Ecto neural progenitor cell (in vitro differentiated cells): ENCODE data around the gene FOXP1.

Experiments used
- DNase-seq: peaks from one replicate; pipeline ENCODE4 v3.0.0-alpha.2; 2018; ENCODE audit warnings: low spot score

Gene FOXP1

DNA sequence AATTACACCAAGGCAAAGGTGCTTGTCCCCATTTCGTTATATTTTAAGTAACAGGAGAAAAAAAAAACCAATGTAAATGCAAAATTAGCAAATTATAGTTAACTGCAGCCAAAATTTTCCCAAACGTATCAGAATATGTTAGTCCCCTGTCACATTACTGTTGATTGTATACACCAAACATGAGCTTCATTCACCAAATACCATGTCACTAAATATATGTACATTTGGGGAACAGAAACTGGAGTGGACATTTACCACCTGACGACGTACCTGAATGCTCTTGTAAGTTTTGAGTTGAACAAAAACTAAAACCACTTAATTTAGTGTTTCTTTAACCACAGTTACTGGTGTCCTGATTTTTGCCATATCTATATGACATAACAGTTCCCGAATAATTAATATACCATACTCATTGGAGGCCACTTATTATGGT lies 3.3 kb upstream of the FOXP1 start:
- no peak for DNase-seq

DNA sequence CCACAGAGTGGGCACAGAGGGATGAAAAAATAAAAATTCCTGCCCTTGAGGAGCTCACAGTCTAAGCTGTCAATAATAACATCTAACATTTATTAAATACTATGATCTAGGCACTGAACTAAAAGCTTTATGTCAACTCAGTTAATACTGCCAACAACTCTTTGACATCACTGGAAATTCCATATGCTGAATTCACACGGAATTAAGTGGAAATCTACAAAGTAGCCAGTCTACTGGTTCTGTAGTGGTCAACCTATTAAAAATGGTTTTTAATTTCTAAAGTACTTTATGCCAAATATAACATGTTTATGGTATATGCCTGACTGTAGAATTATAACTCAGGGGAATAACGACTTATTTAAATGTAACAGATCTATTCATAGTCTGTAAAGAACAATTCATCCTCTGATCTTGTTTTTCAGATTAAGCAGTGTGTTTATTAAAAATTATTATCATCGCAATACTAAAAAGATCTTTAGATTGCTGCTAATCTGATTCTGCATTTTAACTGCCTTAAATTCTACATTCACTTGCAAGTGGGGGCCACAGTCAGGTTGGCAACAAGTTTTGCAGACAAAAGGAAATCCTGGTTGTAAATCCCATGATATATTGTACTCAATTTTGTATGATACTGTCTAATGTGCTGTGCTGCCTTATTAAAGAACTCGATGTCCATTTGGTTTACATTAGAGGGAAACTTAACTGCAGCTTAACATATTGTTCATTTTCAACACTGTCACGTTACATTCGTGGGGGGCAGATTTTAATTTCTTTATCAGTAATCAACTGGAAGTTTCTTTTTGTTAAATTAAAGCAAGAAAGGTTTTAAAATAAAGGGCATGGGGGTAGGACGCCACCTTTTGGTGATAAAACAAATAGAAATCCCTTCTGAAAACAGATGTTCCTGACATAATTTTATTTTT lies 2.6 kb upstream of the FOXP1 start:
- no peak for DNase-seq

DNA sequence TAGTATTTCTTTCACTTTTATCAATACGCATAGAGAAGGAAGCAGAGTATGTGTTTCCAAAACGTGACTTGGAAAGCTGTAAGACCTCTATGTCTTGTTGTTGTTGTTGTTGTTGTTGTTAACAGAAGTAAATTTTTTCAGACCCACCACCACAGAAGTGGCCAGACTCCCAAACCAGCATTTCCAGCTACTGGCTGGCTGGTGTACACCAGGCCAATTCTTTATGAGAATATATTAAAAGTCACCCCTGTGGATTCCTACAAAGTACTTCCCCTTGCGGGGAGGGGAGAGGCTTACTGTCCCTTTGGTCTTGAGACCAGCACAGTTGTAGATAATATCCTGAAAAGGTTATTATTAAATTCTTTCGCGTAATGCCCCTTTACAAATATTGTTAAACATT lies 1.6 kb upstream of the FOXP1 start:
- DNase-seq: no peak

DNA sequence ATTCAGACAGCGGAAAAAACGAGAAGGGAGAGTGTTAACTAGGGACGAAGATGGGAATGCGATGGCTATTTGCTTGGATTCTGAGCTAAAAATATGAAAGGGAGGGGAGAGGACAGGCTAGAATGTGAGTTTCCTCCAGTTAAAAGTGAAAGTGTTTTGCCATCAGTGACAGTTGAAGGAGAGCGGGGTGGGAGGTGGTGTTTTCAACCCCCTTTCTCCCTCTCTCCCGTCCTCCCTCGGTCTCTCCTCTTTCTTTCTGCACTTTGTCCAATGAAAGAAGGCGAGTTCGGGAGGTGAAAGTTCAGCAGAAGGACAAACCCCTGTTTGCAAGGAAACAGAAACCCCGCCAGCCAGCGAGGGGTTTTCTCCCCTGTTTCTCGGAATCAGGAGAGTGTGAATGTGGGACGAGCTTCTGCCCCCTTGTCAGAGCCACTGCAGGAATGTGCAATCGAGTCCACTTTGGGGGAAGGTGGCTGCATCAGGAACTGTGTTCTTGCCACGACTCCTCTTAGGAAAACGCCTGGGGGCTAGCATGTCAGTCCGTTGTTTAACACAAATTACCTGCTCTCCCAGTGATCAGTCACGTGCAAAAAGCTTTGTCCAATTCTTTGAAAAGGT lies 975 bp upstream of the FOXP1 start:
- peak; percentile 70 for DNase-seq

DNA sequence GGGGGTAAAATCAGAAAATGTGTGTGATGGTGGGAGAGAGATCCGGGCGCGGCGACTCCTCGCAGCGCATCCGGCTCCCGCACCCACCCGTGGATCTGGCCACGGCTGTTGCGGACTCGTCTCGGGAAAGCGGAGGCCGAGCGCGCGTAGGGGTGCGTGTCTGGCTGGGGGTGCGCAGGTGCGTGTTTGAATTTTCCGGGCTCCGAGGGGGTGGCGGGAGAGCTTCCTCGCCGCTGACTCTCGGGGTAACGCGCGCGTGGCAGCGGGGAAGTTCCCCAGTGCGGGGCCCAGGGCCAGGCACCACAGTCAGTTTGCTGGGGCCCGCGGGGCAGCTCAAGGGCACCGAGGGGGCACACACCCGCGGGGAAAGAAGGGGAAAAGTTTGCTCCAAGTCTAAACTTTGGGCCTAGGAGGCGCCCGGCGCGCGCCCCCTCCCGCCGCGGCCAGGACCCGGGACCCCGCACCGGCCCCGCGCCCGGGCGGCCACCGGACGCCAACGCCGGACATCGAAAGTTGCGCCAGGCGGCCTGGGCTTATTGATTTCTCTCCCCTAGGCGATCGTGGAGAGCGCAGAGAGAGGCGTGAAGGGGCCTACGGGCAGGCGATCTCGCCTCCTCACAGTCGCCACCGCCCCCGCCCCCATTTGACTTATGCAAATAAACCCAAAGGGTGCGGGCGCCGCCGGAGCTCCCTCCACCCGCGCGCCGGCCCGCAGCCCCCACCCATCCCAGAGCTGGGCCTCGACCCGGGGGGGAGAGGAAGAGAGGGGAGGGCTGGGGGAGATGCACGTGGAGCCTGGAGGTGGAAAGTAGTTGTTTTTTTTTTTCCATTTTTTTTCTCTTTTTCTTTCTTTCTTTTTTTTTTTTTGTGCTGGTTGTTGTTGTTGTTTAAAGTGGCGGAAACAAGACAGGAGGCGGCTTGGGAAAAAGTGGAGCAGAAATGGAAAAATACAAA lies 639 bp downstream of the FOXP1 start:
- DNase-seq: peak; percentile 85

DNA sequence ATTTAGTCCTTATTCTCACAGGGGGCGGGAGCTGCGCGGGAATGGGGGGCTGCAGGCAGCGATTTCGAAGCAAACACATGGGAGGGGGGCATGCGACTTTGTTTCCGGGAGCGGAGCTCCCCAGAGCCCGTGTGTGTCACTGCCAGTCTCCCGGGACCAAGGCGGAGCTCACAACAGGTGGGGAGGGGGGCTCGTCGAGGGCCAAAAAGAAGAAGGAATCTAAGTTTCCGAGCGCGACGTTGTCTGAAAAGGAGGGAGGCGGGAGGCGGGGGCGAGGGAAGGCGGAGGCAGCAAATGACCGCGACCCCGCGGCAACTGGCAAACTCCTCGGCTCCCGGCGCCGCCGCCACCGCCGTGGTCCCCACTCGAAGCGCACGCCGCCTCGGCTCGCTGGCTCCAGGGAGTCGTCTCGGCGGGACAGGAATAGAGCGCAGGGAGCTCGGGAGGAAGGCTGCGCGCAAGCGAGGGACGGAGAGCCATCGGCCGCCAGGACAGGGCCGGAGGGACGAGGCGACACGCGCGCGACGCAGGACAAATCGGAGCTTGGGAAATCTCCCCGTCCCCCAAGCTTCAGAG lies 1.4 kb downstream of the FOXP1 start:
- DNase-seq: peak; percentile 79

DNA sequence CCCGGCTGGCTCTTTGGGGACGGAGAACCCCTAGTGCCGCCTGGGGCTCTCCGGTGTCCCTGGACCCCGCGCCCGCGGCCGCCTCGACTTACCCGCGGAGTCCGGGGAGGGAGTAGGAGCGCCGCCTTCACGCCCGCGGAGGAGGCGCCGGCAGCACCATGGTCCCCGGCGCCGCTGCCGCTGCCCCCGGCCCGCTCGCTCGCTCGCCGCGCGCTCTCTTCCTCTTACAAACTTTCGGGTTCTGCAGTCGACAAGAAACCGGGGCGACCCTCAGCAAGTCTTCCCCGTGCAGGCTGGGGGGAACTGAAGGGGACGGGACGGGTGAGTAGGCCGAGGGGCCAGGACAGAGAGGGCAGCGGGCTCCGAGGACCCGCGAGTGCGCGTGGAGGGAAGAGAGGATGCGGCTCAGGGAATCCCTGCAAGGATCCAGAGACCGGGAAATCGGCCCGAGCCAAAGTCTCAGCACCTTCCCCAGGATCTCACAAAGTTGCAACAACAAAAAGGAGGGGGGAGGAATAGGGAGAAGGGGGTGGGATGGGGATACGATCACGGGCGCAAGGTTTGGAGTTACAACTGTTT lies 2.0 kb downstream of the FOXP1 start:
- DNase-seq: peak; percentile 67

DNA sequence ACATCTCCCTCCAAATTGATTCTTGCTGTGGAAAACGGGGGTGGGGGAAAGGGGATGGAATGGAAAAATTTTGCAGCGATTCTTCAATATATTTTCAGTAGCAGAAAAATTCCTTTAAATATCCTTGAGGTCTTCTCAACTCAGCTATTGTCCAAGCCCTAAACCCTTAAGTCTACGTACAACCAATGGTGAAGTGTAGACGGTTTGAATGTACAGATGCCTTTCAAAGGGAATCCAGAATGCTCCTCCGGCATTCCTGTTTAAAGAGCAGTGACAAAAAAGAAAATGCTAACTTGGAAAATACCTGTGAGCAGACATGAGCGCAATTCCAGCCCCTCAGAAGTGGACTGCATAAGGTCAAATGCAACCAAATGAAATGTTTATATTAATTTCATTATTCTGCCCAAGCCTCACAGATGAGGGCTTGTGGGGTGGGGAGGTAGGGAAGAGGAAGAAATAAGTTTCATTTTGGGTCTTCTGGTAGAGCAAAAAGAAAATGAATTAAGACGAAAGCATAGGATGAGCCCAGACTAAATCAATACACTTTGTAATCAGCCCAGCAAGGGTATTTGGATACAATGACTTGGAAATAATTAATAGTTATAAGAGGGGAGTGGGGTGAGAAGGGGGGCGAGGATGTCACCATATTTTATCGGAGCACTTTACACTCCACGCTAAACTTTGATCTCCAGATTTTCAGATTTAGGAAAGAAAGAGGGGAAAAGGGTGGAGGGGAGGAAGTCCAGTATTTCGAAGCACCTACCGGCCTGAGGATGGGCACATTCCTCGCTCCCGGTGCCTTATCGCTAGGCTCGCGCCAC lies 2.7 kb downstream of the FOXP1 start:
- no peak for DNase-seq

DNA sequence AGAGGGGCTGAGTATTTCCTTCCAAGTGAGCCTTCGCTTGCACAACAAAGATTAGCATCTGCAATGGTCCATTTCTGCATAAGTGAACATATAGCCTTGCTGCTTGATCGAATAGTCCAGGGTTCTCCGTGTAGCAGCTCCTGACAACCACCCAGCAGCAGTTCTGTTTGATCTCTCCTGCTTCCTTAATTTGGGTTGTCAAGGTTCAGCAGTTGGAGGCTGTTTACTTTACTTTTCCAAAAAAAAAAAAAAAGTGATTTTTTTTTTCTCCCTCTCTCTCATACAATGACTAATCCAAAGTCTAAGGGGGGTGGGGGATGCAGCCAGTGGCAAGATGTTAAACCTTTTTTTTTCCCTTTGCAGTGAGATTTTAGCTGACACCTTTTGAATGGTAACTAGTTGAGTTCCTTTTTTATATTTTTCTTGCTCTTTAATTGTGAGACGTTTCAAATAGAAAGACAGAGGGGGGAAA lies 3.6 kb downstream of the FOXP1 start:
- no peak for DNase-seq

DNA sequence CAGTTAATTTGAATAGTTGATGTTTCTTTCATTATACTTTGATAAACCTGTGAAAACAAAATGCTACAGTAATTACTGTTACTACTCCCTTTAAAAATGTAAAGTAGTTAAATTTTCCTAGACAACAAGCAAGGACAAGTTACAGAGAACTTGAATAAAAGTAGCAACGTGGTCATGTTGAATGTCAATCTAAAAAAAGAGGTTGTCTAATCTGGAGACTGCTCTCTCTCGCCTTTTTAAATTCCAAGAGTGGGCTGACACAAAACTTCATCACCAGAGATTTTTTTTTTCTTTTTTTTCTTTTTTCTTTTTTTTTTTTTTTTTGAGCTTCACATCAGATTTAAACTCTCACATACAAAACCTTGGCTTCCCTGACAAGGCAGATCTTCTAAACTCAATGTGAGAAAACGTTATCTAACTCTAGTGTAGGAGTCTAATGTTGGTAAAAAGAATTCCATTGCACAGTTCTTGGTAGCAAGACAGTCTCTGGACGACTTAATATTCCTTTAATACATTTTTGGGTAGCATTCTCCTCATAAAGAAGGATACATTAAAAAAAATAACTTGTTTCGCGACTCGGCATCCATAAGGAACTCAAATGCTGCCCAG lies 4.1 kb downstream of the FOXP1 start:
- DNase-seq: no peak

DNA sequence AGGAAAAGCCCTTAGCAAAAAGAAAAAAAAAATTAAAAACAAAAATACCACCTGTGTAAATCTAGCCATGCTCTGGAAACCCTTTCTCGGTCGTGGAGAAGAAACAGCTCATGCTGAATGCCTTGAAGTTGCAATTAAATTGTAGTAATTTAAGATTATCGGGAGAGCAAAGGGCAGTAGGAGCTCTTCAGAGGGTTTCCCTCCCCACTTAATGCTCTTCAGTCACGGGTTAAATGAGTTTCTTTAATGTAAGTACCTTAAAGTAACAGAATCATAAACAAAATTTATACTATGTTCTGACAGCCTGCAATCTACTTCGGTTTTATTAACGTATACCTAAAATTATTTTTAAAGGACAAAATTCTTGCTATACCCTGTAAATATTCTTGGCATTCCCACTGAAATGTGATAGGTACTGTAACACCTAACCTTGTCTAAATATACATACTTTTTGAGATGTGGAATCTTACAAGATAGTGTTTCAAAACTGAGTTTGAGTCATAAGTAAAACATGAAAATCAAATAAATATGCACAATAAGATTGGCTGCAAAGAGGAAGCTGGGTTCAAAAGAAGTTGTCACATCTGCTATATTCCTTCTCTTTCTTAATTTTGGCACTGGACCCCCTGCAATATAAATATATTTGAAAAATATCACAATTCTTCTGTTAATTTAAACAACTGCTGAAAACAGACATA lies 5.3 kb downstream of the FOXP1 start:
- no peak for DNase-seq

DNA sequence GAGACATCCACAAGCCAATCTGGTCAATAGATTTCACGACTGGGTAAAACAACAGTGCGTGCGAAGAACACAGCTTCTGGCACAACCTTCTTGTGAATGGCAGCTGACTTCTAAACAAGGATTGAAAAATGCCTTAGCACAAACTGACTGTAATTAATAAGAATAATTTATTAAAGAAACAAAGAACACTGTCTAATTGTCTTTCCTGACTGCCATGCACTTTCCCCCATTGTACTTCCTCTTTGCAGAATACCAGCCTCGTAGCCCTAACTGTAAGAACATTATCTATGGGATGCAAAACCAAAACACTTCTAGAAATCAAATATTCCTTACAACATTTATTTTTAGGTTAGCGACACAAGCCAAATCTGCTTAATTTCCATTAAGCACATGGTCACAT lies 6.5 kb downstream of the FOXP1 start:
- no peak for DNase-seq

DNA sequence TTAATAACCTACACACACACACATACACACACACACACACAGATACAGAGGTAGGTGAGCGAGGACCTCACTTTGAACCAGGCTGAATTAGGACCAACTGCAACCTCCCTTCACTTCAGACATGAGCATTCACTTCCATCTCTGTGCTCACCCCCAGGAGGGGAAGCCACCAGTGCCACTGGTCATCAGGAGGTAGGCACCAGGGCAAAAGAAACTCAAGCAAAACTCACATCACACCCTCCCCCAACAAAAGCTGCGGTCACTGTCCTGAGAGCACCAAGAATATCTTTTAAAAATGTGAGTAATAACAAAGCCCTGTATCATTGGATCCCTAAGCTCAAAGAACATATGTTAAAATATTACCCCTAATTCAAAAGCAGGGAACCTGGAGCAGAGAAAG lies 8.1 kb downstream of the FOXP1 start:
- no peak for DNase-seq

DNA sequence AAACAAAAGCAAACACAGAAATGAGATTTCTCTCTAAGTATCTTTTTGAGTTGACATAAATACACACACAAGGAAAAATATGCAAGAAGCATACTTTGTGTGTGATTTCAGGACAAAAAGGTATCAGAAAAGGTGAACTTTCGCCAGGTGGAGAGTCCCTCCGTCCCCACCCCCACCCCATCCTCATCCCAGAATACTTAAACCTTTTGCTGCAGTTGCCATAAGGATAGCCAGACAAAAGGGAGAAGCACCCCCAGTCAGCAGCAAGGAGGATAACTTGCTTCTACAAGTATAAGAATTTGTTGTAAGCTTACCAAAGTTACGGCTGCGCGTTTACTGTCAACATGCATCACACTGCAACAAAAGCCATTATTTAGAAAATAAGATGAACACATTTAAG lies 10.3 kb downstream of the FOXP1 start:
- DNase-seq: no peak

DNA sequence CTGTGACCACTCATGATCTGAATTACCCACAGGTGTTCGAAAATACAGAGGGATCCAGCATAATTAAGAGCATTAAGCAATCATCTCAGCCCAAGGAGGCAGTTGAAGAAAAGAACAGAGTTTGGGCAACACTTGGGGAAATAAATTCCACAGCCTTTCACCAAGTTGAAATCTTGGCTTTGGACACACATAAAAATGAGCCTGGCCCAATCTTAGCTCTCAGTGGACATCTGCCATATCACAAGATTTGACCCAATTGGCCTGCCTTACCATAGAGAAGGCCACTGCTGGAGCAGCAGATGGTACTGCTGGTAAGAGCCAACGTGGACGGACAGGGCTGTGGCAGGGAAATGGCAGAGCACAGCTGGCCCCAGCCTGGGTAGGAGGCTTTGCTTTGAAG lies 13.0 kb downstream of the FOXP1 start:
- no peak for DNase-seq

DNA sequence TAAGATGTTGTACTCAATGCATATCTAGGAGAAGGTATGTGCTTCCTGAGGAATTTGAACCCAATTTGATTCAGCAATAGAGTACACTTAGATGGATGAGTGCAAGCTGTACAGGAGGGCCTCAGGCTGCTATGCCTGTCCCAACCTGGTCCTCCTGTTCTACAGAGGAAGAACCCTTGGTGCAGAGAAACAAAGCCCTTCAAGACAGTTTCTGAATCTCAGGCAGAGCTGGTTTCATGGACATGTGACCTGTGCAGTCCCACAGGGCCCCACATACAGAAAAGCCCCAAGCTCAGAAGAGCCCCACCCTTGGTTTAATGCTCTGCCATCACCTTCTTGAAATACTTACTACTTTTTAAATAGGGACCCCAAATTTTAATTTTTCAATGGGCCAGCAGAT lies 15.3 kb downstream of the FOXP1 start:
- no peak for DNase-seq

DNA sequence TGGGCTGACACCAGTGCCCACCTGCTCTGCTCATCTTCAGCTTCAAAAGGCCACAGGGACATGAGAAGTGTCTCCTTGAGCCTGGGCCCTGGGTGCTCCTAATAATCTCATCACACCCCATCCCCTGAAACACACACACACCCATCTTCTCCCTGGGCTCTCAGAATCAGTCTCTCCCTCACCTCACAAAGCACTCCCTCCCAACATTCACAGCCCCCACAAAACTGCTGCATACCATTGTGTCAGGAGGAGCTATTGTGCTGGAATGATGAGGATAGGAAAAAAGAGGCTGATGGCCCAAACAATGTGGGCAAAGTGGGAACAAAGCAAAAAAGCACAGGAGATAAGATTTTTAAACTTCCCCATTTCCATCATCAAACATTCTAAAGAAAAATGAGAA lies 16.8 kb downstream of the FOXP1 start:
- no peak for DNase-seq

DNA sequence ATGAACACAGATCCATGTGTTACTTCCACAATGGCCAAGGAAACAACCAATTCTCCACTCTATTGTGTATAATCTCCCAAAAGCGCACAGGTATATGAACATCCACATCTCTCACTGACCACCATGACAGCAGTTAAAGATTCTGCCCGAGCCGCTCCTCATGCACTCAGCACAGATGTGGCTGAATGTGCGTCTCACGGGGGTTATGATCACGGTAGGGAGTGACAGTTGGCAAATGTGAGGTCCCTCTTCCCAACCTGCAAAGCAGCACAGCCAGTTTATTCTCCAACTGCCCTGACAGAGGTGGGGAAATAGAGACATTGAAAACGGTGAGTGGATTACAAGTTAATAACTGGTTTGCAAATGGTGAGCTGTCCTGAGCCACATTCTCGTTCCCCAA lies 17.6 kb downstream of the FOXP1 start:
- no peak for DNase-seq

DNA sequence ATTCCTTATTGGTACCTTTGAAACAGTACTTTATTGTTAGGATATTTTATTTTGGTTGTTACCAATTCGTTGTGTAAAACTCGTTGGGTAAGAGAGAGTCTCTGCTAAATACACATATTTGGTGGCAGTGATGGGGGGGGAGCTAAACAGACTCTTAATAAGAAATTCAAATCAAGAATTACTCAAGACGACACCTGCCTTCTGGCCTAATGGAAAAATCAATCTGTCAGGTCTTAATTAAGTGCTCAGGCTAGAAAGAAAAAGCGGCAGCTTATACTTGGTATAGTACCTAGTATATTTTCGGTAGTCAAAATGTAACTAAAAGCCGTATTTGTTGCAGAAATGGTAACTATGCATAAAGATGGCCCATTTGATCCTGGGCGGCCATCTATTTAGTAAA lies 18.2 kb downstream of the FOXP1 start:
- DNase-seq: no peak

DNA sequence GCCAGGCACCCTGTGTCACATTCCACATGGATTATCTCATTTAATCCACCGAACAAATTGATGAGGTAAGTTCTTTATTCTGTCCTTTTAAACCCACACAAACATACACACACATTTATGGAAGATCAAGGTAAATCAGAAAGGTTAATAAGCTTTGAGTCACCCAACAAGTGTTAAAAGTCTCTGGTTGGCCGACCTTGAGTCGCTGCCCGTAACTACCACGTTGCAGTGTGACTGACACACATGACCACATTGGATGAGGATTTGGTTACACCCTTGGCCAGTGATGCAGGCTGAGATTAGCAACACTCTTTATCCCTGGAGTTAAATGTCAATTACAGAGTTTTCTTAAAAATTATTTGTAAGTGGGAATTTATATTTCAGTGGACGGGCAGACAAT lies 19.2 kb downstream of the FOXP1 start:
- no peak for DNase-seq
